OCI-LY7 (cell line): ENCODE results near the gene ULBP1. TPM values are rescaled to one million over a fixed set of nuclear protein-coding genes. Genes with fewer than 3 reads are reported as not detected.
"Not testable (repeated sequence)": the region's sequence is repeated elsewhere in the genome, so short reads cannot be mapped to it uniquely, and the experiment has no call there.

Experiments used
- BruUV-seq: library from RNA; stranded (reverse); fragments of 400-500 nt; replicated peaks from 2 replicates; lab custom pipeline; 2021; lab: Mats Ljungman, UMichigan
- CTCF ChIA-PET: fragments of 300-600 bp; sonication (Branson Sonifier 250); formaldehyde crosslinking; loops from one replicate; lab custom pipeline; 2022; ENCODE audit warnings: antibody characterized with exemption; ENCODE audit not compliant: unreplicated experiment; lab: Charles Lee
- POLR2A ChIA-PET: fragments of 300-600 bp; sonication (Branson Sonifier 250); formaldehyde crosslinking; loops from one replicate; lab custom pipeline; 2022; ENCODE audit warnings: antibody characterized with exemption; lab: Charles Lee
- DNase-seq: peaks from one replicate; pipeline ENCODE4 v3.0.0-alpha.2; 2015; ENCODE audit warnings: low spot score
- H2AFZ ChIP-seq: fragments of 200-600 bp; sonication (generic), shearing (Covaris generic); 2 replicates; pipeline ENCODE4 v1.6.1; 2014; ENCODE audit warnings: mild to moderate bottlenecking, antibody characterized with exemption, low read length, moderate library complexity
- H3K27ac ChIP-seq: fragments of 200-600 bp; sonication (generic); 2 replicates; pipeline ENCODE4 v1.5.1; 2014; ENCODE audit warnings: mixed run types, low read depth, mild to moderate bottlenecking, moderate library complexity, low read length, inconsistent platforms; ENCODE audit not compliant: poor library complexity, severe bottlenecking
- H3K36me3 ChIP-seq: fragments of 200-600 bp; sonication (generic); 2 replicates; pipeline ENCODE4 v1.6.1; 2014; ENCODE audit warnings: mild to moderate bottlenecking, antibody characterized with exemption, low read length, moderate library complexity, mixed read lengths; ENCODE audit not compliant: insufficient read depth
- H3K4me1 ChIP-seq: fragments of 200-600 bp; sonication (generic); 2 replicates; pipeline ENCODE4 v1.5.1; 2014; ENCODE audit warnings: mild to moderate bottlenecking, low read length; ENCODE audit not compliant: insufficient read depth, poor library complexity, severe bottlenecking
- H3K4me2 ChIP-seq: fragments of 200-600 bp; sonication (generic); 2 replicates; pipeline ENCODE4 v1.6.1; 2014; ENCODE audit warnings: mild to moderate bottlenecking, low read length
- H3K4me3 ChIP-seq: fragments of 200-600 bp; sonication (generic); 2 replicates; pipeline ENCODE4 v1.5.1; 2014; ENCODE audit warnings: mild to moderate bottlenecking, low read depth, low read length; ENCODE audit not compliant: poor library complexity, severe bottlenecking
- H3K79me2 ChIP-seq: fragments of 200-600 bp; sonication (generic); 2 replicates; pipeline ENCODE4 v1.6.1; 2016; ENCODE audit warnings: low read depth, mild to moderate bottlenecking, low read length, moderate library complexity, mixed read lengths; ENCODE audit not compliant: insufficient read depth
- H3K9me2 ChIP-seq: fragments of 200-600 bp; sonication (generic); 2 replicates; pipeline ENCODE4 v1.6.1; 2016; ENCODE audit warnings: mild to moderate bottlenecking, low read length, mixed read lengths; ENCODE audit not compliant: insufficient read depth
- H3K9me3 ChIP-seq: fragments of 200-600 bp; sonication (generic); 2 replicates; pipeline ENCODE4 v1.6.1; 2014; ENCODE audit warnings: mild to moderate bottlenecking, mixed run types, low read length, mixed read lengths
- H4K20me1 ChIP-seq: fragments of 200-600 bp; sonication (generic); 2 replicates; pipeline ENCODE4 v1.6.1; 2014; ENCODE audit warnings: mild to moderate bottlenecking, antibody characterized with exemption, low read length, moderate library complexity, mixed read lengths; ENCODE audit not compliant: insufficient read depth
- intact Hi-C: fragments of 100-400 bp; cut with micrococcal nuclease; formaldehyde crosslinking; loops from one replicate; pipeline ENCODE4 v1.10.0; 2022; ENCODE audit not compliant: unreplicated experiment
- total RNA-seq, 2 experiments: library from RNA; depleted of rRNA in 1 of 2; stranded (reverse); fragments of >200 nt in 1 of 2; shearing (Covaris generic) in 1 of 2; gene quantifications; 2 replicates each; pipeline ENCODE4 v1.2.3, GENCODE V29; 2014 to 2022

Gene ULBP1
- total RNA-seq, 2 experiments from 2014 or later = 0.79 to 2.3 TPM

- DNase-seq, H3K79me2 ChIP-seq, H4K20me1 ChIP-seq, intact Hi-C loops, POLR2A ChIA-PET, BruUV-seq, H2AFZ ChIP-seq, H3K9me3 ChIP-seq, H3K27ac ChIP-seq, CTCF ChIA-PET, H3K4me1 ChIP-seq, H3K36me3 ChIP-seq, H3K4me2 ChIP-seq, H3K9me2 ChIP-seq, H3K4me3 ChIP-seq: not testable (repeated sequence)
These were observed 9.8 kb upstream of the ULBP1 start for GRCh38 chr6:149953934-149954327.

- H3K79me2 ChIP-seq, CTCF ChIA-PET, BruUV-seq, H3K4me3 ChIP-seq, H3K9me2 ChIP-seq, H3K9me3 ChIP-seq, H3K4me2 ChIP-seq, intact Hi-C loops, POLR2A ChIA-PET, H3K4me1 ChIP-seq, H4K20me1 ChIP-seq, DNase-seq, H3K27ac ChIP-seq, H2AFZ ChIP-seq, H3K36me3 ChIP-seq: not testable (repeated sequence)
These were observed 9.3 kb upstream of the ULBP1 start for GRCh38 chr6:149954328-149954983.

GRCh38 chr6:149954984-149955653 lies 8.6 kb upstream of the ULBP1 start:
- DNase-seq, H3K79me2 ChIP-seq, H3K9me2 ChIP-seq, H2AFZ ChIP-seq, H3K4me3 ChIP-seq, intact Hi-C loops, BruUV-seq, H3K9me3 ChIP-seq, H3K36me3 ChIP-seq, POLR2A ChIA-PET, H3K27ac ChIP-seq, H3K4me2 ChIP-seq, CTCF ChIA-PET, H3K4me1 ChIP-seq, H4K20me1 ChIP-seq: not testable (repeated sequence)

- H3K79me2 ChIP-seq, H4K20me1 ChIP-seq, CTCF ChIA-PET, H3K36me3 ChIP-seq, BruUV-seq, intact Hi-C loops, DNase-seq, H3K4me1 ChIP-seq, H3K4me2 ChIP-seq, H3K4me3 ChIP-seq, H2AFZ ChIP-seq, H3K27ac ChIP-seq, H3K9me3 ChIP-seq, POLR2A ChIA-PET, H3K9me2 ChIP-seq: not testable (repeated sequence)
These were observed 8.0 kb upstream of the ULBP1 start for GRCh38 chr6:149955654-149956317.

GRCh38 chr6:149958124-149958523 lies 5.6 kb upstream of the ULBP1 start:
- H3K4me2 ChIP-seq, H3K9me2 ChIP-seq, H3K9me3 ChIP-seq, H3K27ac ChIP-seq, H3K4me1 ChIP-seq, H3K36me3 ChIP-seq, H3K79me2 ChIP-seq, H3K4me3 ChIP-seq, CTCF ChIA-PET, BruUV-seq, H4K20me1 ChIP-seq, H2AFZ ChIP-seq, intact Hi-C loops, DNase-seq: not testable (repeated sequence)
- POLR2A ChIA-PET = interaction anchor here (0.6 kb wide), 1 partner anchor 75 kb away, joined by 3 read pairs; no protein-coding TSS in a partner anchor
